GM21390 (cell line): ENCODE results near the gene RNASEH1.

Experiments
- ATAC-seq: cut with Tn5 transposase; IDR thresholded peaks from one replicate; pipeline ENCODE4 v1.9.1; 2021; ENCODE audit not compliant: unreplicated experiment

The RNASEH1 gene

DNA sequence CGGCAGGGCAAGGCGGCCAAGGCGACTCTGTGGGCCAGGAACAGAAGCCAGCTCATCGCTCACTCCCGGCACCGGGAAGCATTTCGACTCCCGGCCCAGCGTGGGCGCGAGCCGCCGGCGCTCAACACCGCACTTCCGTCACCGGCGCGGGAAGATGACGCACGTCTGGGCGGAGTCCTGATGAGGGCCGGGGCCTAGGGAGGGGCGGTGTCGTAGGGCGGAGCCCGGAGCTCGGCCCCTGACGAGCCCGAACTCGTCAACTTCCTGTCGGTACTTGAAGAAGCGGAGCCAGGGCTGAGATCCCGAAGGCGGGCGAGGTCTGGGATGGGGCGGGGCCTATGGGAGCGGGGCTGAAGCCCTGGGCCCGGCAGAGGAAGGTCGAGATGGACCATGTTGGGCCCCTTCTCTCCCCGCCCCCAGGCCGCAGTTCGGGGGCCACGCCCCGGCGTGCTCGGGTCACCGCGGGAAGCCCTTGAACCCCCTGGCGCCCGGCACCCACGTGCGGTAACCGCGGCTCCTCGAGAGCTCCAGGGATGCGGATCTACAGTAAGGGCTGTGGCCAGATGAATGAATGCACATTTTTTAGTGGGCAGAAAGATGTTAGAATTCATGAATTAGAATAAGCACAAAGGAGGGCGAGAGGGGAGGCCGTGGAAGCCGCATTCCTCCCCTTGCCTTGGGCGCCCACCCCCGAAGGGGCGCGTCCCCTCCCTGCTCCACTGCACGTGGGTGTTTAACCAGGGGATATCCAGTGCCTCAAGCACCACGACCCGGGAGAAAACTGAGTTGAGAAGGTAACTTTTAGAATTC lies at the start of gene RNASEH1:
Gene RNASEH1, minus strand, starts transcription at position 129 of the 810 bp plus-strand sequence. Its CDS starts 73 bp downstream, at position 56.
- peak; percentile 93 for ATAC-seq

GRCh38 chr2:3606370-3607201 lies 48.5 kb upstream of the RNASEH1 start:
- ATAC-seq = no peak

GRCh38 chr2:3606028-3606369 lies 47.9 kb upstream of the RNASEH1 start:
- no peak for ATAC-seq

- no peak for ATAC-seq
Measured at GRCh38 chr2:3604991-3605961, 47.1 kb upstream of the RNASEH1 start.

DNA sequence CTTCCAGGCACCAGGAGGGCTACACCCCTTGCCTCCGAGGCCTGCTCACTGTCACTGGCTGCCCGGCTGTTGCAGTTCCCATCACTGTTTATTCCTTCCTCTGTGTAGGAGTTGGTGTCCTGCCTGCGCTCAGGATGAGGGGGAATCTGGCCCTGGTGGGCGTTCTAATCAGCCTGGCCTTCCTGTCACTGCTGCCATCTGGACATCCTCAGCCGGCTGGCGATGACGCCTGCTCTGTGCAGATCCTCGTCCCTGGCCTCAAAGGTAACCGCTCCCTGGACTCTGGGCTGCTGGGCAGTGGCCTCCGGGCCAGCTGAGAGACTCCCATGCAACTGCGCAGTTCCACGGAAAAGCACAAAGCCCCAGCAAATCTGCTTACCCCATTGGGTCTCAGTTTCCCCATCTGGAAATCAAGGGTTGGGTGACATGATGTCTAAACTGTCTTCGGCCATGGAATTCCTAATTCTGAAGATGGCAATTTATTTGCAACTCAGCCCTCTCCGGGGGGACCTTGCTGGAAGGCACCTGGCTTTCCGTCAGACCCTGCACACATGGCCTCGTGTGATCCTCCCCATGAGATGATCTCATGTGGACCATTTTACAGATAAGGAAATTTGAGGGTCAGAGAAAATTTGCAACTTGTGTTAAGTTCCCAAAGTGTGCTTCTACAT lies 46.2 kb upstream of the RNASEH1 start:
- ATAC-seq = no peak

GRCh38 chr2:3603536-3604206 lies 45.5 kb upstream of the RNASEH1 start:
- ATAC-seq = no peak

- no peak for ATAC-seq
Measured at GRCh38 chr2:3602553-3603339, 44.6 kb upstream of the RNASEH1 start.

GRCh38 chr2:3601561-3602271 lies 43.6 kb upstream of the RNASEH1 start:
- ATAC-seq = no peak

GRCh38 chr2:3600256-3600855 lies 42.2 kb upstream of the RNASEH1 start:
- ATAC-seq = no peak

DNA sequence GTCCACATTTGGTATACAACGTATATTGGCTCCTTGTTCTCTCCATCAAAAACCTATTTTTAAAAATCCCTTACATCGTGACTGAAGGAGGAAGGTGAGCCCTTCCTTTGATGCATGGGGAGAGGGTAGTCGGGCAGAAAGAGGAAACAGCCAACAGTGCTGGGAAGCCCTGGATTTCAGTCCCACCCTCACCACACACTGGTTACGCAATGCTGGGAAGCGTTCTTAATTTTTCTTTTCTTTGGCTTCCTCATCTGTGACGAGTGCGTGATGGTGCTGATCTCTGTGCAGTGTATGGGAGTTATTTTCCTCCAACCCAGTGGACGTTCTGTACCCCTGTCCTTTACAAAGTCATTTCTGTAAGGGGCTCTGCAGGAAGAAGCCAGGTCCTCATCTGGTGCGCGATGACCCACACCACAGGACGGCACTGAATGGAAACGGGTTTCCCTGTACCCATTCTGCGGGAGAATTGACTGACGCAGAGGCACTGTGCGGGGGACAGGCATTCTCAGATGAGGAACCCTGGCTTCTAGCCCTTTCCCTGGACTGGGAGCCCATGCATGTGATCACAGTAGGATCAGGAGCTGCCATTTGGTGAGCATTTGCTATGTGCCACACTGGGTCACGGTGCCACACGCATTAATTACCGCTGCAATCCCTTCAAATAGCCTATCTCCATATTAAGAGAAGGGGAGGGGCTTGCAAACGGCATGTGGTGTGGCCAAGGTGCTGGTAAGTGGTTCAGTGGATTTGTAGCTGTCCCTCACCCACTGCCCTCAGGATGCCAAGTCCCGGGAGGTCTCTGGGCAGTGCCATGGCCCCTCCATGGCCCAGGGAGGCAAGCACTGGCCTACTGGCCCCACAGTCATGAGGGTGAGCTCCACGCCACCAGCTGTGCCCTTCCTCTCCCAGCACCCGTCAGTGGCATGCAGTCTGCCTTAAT lies 41.0 kb upstream of the RNASEH1 start:
- ATAC-seq = no peak

GRCh38 chr2:3598197-3598910 lies 40.2 kb upstream of the RNASEH1 start:
- ATAC-seq = no peak

DNA sequence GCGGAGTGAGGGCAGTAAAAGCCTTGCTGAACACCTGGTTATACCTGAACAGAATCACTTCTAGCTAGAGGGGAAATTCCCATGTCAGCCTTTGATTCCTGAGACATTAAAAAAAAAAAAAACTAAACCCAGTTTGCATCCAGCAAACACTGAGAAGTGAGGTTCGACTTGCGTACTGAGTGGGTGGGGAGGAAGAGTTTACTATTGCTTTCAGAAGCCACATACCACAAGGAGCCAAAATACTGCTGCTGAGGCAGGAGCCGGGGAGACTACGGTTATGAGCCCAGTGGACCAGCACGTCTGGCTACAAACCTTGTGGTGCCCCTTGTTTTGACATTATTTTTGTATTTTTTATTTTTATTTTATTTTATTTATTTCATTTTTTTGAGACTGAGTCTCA lies 39.4 kb upstream of the RNASEH1 start:
- peak; percentile 56 for ATAC-seq

DNA sequence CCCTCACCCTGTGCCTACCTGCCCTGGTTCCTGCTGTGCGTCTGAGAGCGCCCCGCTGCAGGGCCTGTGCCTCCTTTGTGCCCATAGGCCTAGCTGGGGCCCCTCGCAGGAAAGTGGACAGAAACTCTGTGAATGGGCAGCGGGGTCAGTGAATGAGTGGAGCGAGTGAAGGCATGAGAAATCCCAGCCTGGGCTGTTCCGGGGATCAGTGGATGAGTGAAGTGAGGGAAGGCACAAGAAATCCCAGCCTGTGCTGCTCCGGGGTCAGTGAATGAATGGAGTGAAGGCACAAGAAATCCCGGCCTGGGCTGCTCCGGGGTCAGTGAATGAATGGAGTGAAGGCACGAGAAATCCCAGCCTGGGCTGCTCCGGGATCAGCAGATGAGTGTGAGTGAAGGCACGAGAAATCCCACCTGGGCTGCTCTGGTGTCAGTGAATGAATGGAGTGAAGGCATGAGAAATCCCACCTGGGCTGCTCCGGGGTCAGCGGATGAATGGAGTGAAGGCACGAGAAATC lies 38.8 kb upstream of the RNASEH1 start:
- ATAC-seq = no peak

GRCh38 chr2:3595985-3596384 lies 37.9 kb upstream of the RNASEH1 start:
- ATAC-seq = peak; percentile 83

DNA sequence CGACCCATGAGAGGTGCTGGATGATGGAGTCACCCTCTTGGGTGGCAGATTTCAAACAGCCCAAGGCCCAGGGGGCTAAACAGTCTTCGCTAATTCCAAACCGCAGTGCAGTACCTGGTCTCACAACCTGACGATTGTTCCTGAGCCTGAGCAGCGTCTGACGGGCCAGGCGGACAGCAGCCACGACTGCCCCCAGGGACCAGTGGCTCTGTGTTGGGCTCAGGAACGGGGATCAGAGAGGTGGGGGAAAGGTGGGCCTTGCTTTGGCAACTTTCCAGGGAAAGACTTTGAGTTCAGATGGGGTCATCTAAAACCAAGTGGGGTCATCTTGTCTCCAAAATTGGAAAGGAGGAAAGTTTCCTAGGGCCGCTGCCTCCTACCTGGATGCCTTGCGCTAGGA lies 37.3 kb upstream of the RNASEH1 start:
- no peak for ATAC-seq
